Muscle of back (tissue), 11 donors: ENCODE data around the gene FHIT. TPM values are rescaled to one million over a fixed set of nuclear protein-coding genes. Genes with fewer than 3 reads are reported as not detected.
"Not testable (repeated sequence)": the region's sequence is repeated elsewhere in the genome, so short reads cannot be mapped to it uniquely, and the experiment has no call there.

Experiments used
- DNase-seq, 3 donors: peaks; one replicate each; pipeline versions ENCODE4 v3.0.0 to v3.0.0-alpha.2; 2013
- polyA plus RNA-seq, 10 donors: library from polyadenylated mRNA; unstranded; fragments of 120-200 nt; gene quantifications; one replicate each; pipeline ENCODE4 v1.2.1, GENCODE V29; 2013; ENCODE audit not compliant: insufficient read length in 10 of 10

Gene FHIT
- polyA plus RNA-seq, 10 donors: 4.2 to 8.0 (median 5.8) TPM

DNA sequence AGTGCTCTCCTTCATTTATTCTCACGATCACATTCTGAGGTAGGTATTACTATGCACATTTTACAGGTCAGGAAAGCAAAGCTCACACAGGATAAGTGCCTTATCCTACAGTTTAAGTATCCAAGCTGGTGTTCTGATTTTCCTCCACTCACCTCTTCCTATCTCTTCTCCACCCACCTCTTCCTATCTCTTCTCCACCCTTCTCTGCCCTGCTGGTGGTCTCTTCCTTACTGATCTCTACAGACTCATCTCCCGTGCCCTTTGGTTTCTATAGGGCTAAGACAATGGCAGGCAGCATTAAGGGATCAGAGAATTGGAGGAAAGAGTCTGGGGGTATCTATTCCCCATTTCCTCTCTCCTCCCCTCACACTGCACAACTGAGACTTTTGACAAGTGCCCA, 319.1 kb downstream of the FHIT start:
- no peak for DNase-seq

DNA sequence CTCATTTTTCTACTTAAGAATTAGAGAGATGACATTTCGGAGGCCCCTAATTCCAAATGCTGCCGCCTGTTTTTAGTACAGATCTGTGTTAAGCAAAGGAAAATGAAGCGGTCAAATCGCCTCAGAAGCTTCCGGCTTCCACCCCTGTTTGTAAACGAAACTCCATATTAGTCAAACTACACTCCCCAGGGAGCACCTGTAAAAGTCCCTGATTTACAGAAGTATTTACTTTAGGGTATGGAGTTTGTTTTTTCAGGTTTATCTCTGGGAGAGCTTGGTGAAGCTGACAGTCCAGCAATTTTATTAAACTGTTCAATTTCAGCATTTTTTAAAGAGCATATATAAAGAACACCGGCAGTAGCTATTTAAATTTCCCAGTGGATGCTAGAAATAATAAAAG, 319.8 kb downstream of the FHIT start:
- no peak for DNase-seq

- DNase-seq: peak in 2 of 3 donors; percentile 8 to 10
Observed at GRCh38 chr3:60920519-60920918, 330.7 kb downstream of the FHIT start.

DNA sequence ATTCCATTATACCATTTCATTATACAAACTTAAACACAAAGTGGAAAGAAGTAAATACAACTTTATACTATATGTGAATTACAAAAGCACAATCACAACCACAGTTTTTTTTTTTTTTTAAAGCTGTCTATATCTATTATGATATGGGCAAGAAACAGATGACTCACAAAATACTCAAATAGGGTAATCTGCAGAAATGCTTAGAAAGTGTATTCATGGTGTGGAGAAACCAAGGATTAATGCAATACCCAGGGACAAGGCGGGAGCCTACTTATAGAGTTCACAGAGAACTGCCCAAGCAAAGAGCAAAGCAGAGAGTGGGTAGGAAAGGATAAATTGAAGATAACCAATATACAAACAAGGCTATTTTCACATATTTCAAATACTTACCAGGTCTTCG, 332.0 kb downstream of the FHIT start:
- DNase-seq: no peak

GRCh38 chr3:60917141-60917540, 334.1 kb downstream of the FHIT start:
- DNase-seq: peak; percentile 34 to 50 (median 37)

GRCh38 chr3:60916546-60916945, 334.7 kb downstream of the FHIT start:
- peak; percentile 16 to 43 (median 38) for DNase-seq

GRCh38 chr3:60913474-60913873, 337.8 kb downstream of the FHIT start:
- no peak for DNase-seq

- no peak for DNase-seq
Observed at GRCh38 chr3:60912876-60913275, 338.4 kb downstream of the FHIT start.

DNA sequence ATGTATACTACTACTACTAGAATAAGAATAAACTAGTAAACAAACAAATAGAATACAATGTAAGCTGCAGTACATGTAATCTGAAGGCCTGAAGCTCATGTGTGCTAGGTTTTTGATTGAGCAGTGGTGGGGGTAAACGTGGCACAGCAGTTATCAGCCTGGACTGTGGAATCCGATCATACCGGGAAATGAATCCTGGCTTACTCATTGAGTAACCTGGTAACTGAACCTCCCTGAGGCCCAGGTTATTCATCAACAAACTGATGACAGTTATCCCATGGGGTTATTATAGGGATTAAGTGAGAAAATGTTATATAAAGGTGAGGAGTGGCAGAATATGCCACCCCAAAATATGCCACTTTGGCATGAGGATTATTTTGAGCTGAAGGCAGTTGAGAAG, 339.1 kb downstream of the FHIT start:
- no peak for DNase-seq

GRCh38 chr3:60909526-60909925, 341.7 kb downstream of the FHIT start:
- DNase-seq: no peak

GRCh38 chr3:60906283-60906682, 345.0 kb downstream of the FHIT start:
- DNase-seq: no peak

DNA sequence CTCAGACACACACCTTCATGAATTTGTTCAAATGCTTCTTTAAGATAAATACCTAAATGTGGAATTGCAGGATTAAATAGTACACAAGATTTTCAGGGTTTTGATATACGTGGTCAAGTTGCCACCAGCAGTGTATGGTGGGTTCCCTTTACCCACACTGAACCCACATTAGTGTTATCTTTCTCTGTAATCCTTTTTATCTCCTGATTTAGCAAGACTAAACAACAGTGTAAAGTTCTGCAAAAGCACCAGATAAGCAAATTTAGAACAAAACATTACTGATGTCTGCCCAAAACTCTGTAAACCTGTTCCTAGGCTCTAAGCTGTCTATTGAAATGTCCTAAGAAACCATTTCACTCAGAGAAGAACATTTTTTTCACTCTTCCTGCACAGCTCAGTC, 352.9 kb downstream of the FHIT start:
- DNase-seq: no peak

GRCh38 chr3:60893946-60894345, 357.3 kb downstream of the FHIT start:
- DNase-seq: no peak

GRCh38 chr3:60890226-60890625, 361.0 kb downstream of the FHIT start:
- DNase-seq: no peak

GRCh38 chr3:60888952-60889351, 362.3 kb downstream of the FHIT start:
- not testable (repeated sequence) for DNase-seq

DNA sequence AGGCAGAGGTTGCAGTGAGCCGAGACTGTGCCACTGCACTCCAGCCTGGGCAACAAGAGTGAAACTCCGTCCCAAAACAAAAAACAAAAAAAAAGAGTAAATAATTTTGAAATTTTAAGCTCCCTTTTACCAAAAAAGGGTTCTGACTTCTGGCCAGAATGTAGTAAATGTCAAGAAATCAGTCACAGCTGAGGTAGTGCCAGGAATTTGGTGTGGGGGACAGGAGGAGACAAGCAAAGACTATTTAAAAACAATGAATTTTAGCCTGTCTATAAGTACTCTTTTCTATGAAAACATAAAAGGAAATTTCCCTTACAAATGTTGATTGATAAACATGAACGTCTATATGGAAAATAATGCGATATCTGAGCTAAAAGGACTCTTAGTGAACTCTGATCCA, 363.7 kb downstream of the FHIT start:
- no peak for DNase-seq

GRCh38 chr3:60886518-60886917, 364.7 kb downstream of the FHIT start:
- no peak for DNase-seq

DNA sequence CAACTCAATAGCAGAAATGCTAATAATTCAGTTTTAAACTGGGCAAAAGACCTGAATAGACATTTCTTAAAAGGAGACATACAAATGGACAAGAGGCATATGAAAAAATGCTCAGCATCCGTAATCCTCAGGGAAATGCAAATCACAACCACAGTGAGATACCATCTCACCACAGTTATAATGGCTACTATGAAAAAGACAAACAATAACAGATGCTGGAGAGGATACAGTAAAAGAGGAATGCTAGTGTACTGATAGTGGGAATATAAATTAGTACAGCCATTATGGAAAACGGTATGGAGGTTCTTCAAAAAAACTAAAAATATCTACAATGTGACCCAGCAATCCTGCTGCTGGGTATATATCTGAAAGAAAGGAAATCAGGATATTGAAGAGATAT, 367.2 kb downstream of the FHIT start:
- DNase-seq: no peak

DNA sequence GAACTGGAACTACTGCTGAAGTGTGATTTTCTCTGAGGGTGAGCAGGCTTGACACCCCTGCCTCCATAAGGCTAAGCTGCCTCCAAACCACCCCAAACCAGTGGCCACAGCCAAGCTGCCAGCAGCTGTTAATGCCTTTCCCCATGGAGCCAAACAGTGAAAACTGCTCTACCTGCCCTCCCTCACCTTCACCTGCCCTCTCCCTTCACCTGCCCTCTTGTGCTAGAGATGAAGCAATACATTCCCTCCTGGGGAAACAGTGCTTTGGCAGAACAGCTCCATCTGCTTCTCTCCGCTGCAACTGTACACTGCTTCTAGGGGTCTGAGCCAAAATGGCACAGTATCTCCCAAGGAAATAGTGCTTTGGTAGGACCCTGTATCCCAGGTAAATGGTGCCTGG, 374.1 kb downstream of the FHIT start:
- DNase-seq: no peak

DNA sequence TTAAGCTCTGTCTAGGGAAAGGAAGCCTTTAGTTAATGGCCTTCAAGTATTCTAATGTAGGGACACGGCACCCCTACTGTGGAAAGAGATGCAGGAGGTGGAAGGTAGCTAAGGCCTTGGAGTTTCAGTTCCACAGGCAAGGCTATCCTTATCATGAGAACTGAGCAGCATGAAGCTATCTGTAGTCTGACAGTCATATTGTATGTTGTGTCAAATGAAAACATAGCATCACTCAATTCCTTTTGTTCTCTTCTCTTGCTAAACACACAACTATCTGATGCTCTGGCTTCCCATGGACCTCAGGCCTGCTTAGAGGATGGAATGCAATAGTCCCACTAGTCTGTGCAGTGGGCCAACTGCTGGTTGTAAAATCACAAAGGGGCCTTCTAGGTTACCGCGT, 380.9 kb downstream of the FHIT start:
- no peak for DNase-seq

- DNase-seq: no peak
Observed at GRCh38 chr3:60867200-60867599, 384.1 kb downstream of the FHIT start.

DNA sequence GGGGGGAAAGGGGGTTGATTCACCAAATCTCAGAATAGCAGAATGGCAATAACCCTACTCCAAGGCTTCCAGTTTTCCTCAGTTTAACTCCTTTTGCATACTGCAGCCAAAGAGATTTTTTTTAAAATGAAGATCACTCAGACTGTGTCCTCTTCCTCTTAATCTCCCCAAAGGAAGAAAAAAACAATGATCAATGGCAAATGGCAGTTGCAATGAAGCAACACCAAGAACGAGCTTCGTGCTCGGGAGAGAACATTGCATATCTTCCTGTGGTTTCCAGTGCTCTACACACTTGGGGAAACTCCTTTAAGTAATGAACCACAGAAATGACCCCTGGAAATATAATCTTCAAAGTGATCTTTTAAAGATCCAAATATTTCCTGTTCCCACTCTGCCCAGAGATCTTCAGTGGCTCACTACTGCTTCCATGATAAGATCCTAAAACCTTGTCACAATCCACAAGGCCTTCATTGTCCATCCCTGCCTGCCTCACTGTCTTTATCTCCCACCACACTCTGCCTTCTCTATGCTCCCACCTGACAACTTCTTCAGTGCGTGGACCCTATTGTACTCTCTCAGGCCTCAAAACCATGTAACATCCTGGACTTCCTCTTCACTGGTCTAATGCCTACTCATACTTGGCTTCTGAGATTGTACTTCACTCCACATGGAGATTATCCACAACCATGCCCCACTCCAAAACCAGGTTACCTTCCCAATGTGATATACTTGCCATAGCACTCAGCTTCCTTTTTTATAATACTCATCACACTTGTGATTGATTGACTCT, 394.8 kb downstream of the FHIT start:
- DNase-seq: no peak

GRCh38 chr3:60855250-60855649, 396.0 kb downstream of the FHIT start:
- no peak for DNase-seq

DNA sequence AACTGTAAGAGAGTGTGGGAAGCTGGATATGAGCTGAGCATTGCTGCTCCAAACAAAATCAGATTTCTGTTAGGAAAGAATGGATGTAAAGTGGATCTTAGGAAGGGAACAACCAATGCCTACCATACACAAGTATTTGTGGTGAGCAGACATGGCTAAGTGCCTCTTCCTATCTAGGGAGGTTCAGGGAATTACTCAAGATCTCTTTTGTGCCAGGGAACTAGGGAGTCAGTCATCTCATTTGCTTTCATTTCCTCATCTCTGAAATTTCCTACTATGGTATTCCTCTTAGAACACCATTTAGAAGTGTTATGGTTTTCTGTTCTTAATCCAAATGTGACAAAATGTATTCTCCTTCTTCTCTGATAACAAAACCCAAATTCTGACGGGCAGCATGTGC, 396.5 kb downstream of the FHIT start:
- DNase-seq: no peak
